Measurements from ENCODE around the gene ZNF207.
"Not testable (repeated sequence)": the region's sequence is repeated elsewhere in the genome, so short reads cannot be mapped to it uniquely, and the experiment has no call there.

ZNF207 gene

GRCh38 chr17:32311028-32311536 is 38.9 kb upstream of the ZNF207 start:
- in situ Hi-C loops (cut with HindIII; ENCODE audit: low sequenced_read_pairs), result no loop called here
- no peak for TF ChIP-seq CTCF (IDR thresholded peaks at IDR 0.05; ENCODE audit: low read depth, low read length)
- no peak overlapping the region for H3K4me3 ChIP-seq (ENCODE audit: low read depth, low read length)
- no peak for DNase-seq (ENCODE audit: low read depth, low spot score)

- no peak for DNase-seq (ENCODE audit: low read depth, low spot score)
- no peak overlapping the region for H3K4me3 ChIP-seq (ENCODE audit: low read depth, low read length)
- TF ChIP-seq CTCF (IDR thresholded peaks at IDR 0.05; ENCODE audit: low read depth, low read length), result no peak
- in situ Hi-C loops (cut with HindIII; ENCODE audit: low sequenced_read_pairs), result no loop called here
Measured at GRCh38 chr17:32314636-32315035, 35.3 kb upstream of the ZNF207 start.

- in situ Hi-C loops (cut with HindIII; ENCODE audit: low sequenced_read_pairs), result no loop called here
- H3K4me3 ChIP-seq (ENCODE audit: low read depth, low read length), result no peak overlapping the region
- TF ChIP-seq CTCF (IDR thresholded peaks at IDR 0.05; ENCODE audit: low read depth, low read length), result no peak
- DNase-seq (ENCODE audit: low read depth, low spot score), result no peak
Measured at GRCh38 chr17:32315171-32315570, 34.8 kb upstream of the ZNF207 start.

- in situ Hi-C loops (cut with HindIII; ENCODE audit: low sequenced_read_pairs); DNase-seq (ENCODE audit: low read depth, low spot score); H3K4me3 ChIP-seq (ENCODE audit: low read depth, low read length): not testable (repeated sequence)
Measured at GRCh38 chr17:32316653-32317052, 33.3 kb upstream of the ZNF207 start.

GRCh38 chr17:32317353-32317752 is 32.6 kb upstream of the ZNF207 start:
- no peak for TF ChIP-seq CTCF (IDR thresholded peaks at IDR 0.05; ENCODE audit: low read depth, low read length)
- in situ Hi-C loops (cut with HindIII; ENCODE audit: low sequenced_read_pairs), result no loop called here
- DNase-seq (ENCODE audit: low read depth, low spot score), result no peak
- no peak overlapping the region for H3K4me3 ChIP-seq (ENCODE audit: low read depth, low read length)

- H3K4me3 ChIP-seq (ENCODE audit: low read depth, low read length), result no peak overlapping the region
- TF ChIP-seq CTCF (IDR thresholded peaks at IDR 0.05; ENCODE audit: low read depth, low read length), result no peak
- in situ Hi-C loops (cut with HindIII; ENCODE audit: low sequenced_read_pairs), result no loop called here
- DNase-seq (ENCODE audit: low read depth, low spot score), result no peak
Measured at GRCh38 chr17:32318071-32318470, 31.9 kb upstream of the ZNF207 start.

GRCh38 chr17:32319548-32319905 is 30.4 kb upstream of the ZNF207 start:
- DNase-seq (ENCODE audit: low read depth, low spot score), result peak; percentile 30
- in situ Hi-C loops (cut with HindIII; ENCODE audit: low sequenced_read_pairs), result no loop called here
- peak; percentile 99 for TF ChIP-seq CTCF (IDR thresholded peaks at IDR 0.05; ENCODE audit: low read depth, low read length)
- H3K4me3 ChIP-seq (ENCODE audit: low read depth, low read length), result no peak overlapping the region

- in situ Hi-C loops (cut with HindIII; ENCODE audit: low sequenced_read_pairs); DNase-seq (ENCODE audit: low read depth, low spot score); H3K4me3 ChIP-seq (ENCODE audit: low read depth, low read length): not testable (repeated sequence)
Measured at GRCh38 chr17:32320080-32320479, 29.9 kb upstream of the ZNF207 start.
